ENCODE results near the gene RNF126. TPM values are rescaled to one million over a fixed set of nuclear protein-coding genes. Genes with fewer than 3 reads are reported as not detected.

The RNF126 gene
- total RNA-seq, 2 donors from 2014 or later: 23.3 to 45.8 TPM

GRCh38 chr19:690203-690602 lies 27.2 kb upstream of the RNF126 start:
- intact Hi-C loops (cut with DNase I): no loop called here
- WGBS, 2 donors: 61 to 68% methylated on average over 18 of the region's 18 CpGs
- Histone ChIP-seq H3K4me3 (no peak overlapping the region), H3K27ac (no peak overlapping the region), H3K9me3 (no peaks in the 10 kb centered on the region), H3K27me3 (no peaks in the 10 kb centered on the region), H3K4me1 (no peaks in the 10 kb centered on the region), H3K36me3 (replicated peaks in 1 of 2; ENCODE audit: insufficient read depth in 1 of 2, low read depth in 2 of 2) (no peaks in the 10 kb centered on the region)
- no peak for TF ChIP-seq CTCF (IDR thresholded peaks at IDR 0.05)
- TF ChIP-seq POLR2A (IDR thresholded peaks at IDR 0.05): no peak
- ATAC-seq (no peak), DNase-seq (no peak)

DNA sequence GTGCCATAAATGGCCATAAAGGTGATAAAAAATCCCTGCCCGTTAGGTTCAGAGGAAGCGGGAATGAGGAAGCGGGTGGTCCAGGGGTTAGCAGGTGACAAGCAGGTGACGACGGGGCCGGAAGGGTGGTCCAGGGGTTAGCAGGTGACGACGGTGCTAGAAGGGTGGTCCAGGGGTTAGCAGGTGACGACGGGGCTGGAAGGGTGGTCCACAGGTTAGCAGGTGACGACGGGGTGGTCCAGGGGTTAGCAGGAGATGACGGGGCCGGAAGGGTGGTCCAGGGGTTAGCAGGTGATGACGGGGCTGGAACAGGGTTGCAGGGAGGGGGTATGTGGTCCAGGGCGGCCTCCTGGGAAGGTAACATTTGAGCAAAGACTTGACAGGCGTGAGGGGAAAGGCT lies 26.0 kb upstream of the RNF126 start:
- Histone ChIP-seq H3K27me3 (no peaks in the 10 kb centered on the region), H3K9me3 (no peaks in the 10 kb centered on the region), H3K36me3 (replicated peaks in 1 of 2; ENCODE audit: insufficient read depth in 1 of 2, low read depth in 2 of 2) (no peaks in the 10 kb centered on the region), H3K27ac (no peak overlapping the region), H3K4me3 (no peak overlapping the region), H3K4me1 (no peaks in the 10 kb centered on the region)
- DNase-seq (no peak), ATAC-seq (no peak)
- WGBS, 2 donors: 62 to 78% methylated on average over 17 of the region's 17 CpGs
- TF ChIP-seq POLR2A (IDR thresholded peaks at IDR 0.05) (no peak), CTCF (IDR thresholded peaks at IDR 0.05) (no peak)
- intact Hi-C loops (cut with DNase I): no loop called here

- no peak for TF ChIP-seq CTCF (IDR thresholded peaks at IDR 0.05)
- ATAC-seq (no peak), DNase-seq (no peak)
- no peaks in the 10 kb centered on the region for H3K9me3 ChIP-seq
- no peaks in the 10 kb centered on the region for H3K36me3 ChIP-seq (replicated peaks in 1 of 2; ENCODE audit: insufficient read depth in 1 of 2, low read depth in 2 of 2)
- intact Hi-C loops (cut with DNase I): no loop called here
- no peak overlapping the region for H3K27ac ChIP-seq
- H3K27me3 ChIP-seq: no peaks in the 10 kb centered on the region
- WGBS, 2 donors: 41 to 58% methylated on average over 13 to 15 of the region's 15 CpGs
- H3K4me1 ChIP-seq: no peaks in the 10 kb centered on the region
- no peak overlapping the region for H3K4me3 ChIP-seq
These were observed 25.2 kb upstream of the RNF126 start for GRCh38 chr19:688214-688613.

GRCh38 chr19:687569-688166 lies 24.7 kb upstream of the RNF126 start:
- no peak for TF ChIP-seq CTCF (IDR thresholded peaks at IDR 0.05)
- TF ChIP-seq POLR2A (IDR thresholded peaks at IDR 0.05): no peak
- Histone ChIP-seq H3K27me3 (no peaks in the 10 kb centered on the region), H3K4me1 (no peaks in the 10 kb centered on the region), H3K36me3 (replicated peaks in 1 of 2; ENCODE audit: insufficient read depth in 1 of 2, low read depth in 2 of 2) (no peaks in the 10 kb centered on the region), H3K9me3 (no peaks in the 10 kb centered on the region), H3K4me3 (no peak overlapping the region), H3K27ac (no peak overlapping the region)
- 86 to 94% methylated on average over 7 to 11 of the region's 11 CpGs for WGBS, 2 donors
- no peak for DNase-seq
- intact Hi-C loops (cut with DNase I): no loop called here
- no peak for ATAC-seq

- WGBS, 2 donors: 69 to 74% methylated on average over 4 to 13 of the region's 17 CpGs
- H3K27ac ChIP-seq: no peak overlapping the region
- H3K36me3 ChIP-seq (replicated peaks in 1 of 2; ENCODE audit: insufficient read depth in 1 of 2, low read depth in 2 of 2): no peaks in the 10 kb centered on the region
- no peaks in the 10 kb centered on the region for H3K27me3 ChIP-seq
- no peaks in the 10 kb centered on the region for H3K4me1 ChIP-seq
- H3K9me3 ChIP-seq: no peaks in the 10 kb centered on the region
- no peak for TF ChIP-seq POLR2A (IDR thresholded peaks at IDR 0.05)
- no peak for TF ChIP-seq CTCF (IDR thresholded peaks at IDR 0.05)
- no peak overlapping the region for H3K4me3 ChIP-seq
- ATAC-seq (no peak), DNase-seq (no peak)
- intact Hi-C loops (cut with DNase I): no loop called here
These were observed 23.7 kb upstream of the RNF126 start for GRCh38 chr19:686589-687297.

All from body of pancreas (tissue), 4 donors.